ENCODE results near the gene SF3A2. TPM values are rescaled to one million over a fixed set of nuclear protein-coding genes. Genes with fewer than 3 reads are reported as not detected.
A peak's percentile ranks its signal among the peaks of the same experiment; 100 is the strongest.

The SF3A2 gene
- total and polyA plus RNA-seq, 2 donors (not counting 1 experiment from before 2014, with no cell fraction given), result 98.2 to 140 TPM

DNA sequence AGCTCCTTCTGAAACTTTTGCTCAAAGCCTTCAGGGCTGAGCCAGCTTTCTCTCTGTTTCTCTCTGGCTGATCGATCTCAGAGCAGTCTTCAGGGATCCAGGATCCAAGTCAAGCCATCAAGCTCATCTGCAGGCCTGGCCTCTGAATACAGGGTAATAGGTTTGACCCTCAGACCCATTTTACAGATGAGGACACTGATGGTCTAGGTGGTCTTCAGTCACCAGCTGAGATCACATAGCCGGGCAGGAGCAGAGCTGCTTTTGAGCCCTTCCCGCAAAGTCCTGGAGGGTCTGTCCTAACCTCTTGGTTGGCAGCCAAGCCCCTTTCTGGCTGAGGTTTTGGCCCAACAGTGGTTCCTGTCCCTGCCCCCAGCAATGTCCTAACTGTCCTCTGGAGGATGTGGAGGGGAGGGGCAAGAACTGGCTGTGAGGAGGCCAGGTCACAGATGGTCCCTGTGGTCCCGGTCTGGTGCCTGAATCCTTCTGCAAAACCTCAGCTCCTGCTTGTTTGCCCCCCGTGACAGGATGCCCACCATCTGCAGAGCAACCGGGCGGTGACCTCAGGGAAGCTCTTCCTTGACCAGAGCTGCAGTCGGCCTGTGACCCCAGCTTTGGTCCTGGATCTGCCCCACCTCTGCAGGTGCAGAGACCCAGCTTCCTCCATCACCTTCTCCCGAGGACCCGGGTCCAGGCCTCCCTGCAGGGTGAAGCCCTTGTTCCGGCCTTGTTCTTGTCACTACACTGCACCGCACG, 51.1 kb downstream of the SF3A2 start:
- Histone ChIP-seq H3K27ac (ENCODE audit: low read length in 2 of 2) (no peak overlapping the region), H3K79me2 (ENCODE audit: control insufficient read depth, insufficient read depth, low read length) (peaks cover 39% of the 10 kb centered on the region), H4K20me1 (ENCODE audit: control insufficient read depth, insufficient read depth, low read length, poor library complexity, severe bottlenecking) (peaks cover 20% of the 10 kb centered on the region), H3K27me3 (replicated peaks in 1 of 4; ENCODE audit: control extremely low read depth in 1 of 4, control insufficient read depth in 3 of 4, insufficient read depth in 4 of 4, low read length in 3 of 4) (no peaks in the 10 kb centered on the region), H3K9ac (ENCODE audit: low read length) (no peak overlapping the region), H3K4me3 (ENCODE audit: control extremely low read depth in 1 of 5, extremely low read depth in 1 of 5, insufficient read depth in 1 of 5, low read depth in 2 of 5, low read length in 4 of 5) (no peak overlapping the region), H3K4me2 (replicated peaks; ENCODE audit: low read depth, low read length, poor library complexity, severe bottlenecking) (peak overlapping the region; percentile 82), H2AFZ (ENCODE audit: insufficient read depth, low read depth, low read length, poor library complexity, severe bottlenecking) (no peak overlapping the region), H3K9me3 (ENCODE audit: control extremely low read depth in 1 of 3, control insufficient read depth in 2 of 3, insufficient read depth in 1 of 3, low read length in 2 of 3) (no peaks in the 10 kb centered on the region), H3K4me1 (ENCODE audit: control insufficient read depth in 2 of 2, insufficient read depth in 2 of 2, low read length in 2 of 2) (peaks cover 31 to 46% of the 10 kb centered on the region in 2 donors), H3K36me3 (replicated peaks in 1 of 2; ENCODE audit: control extremely low read depth in 1 of 2, control insufficient read depth in 1 of 2, extremely low read depth in 1 of 2, insufficient read depth in 2 of 2, low read length in 1 of 2) (peaks cover 0 to 4% of the 10 kb centered on the region in 2 experiments)
- DNase-seq (no peak), ATAC-seq (ENCODE audit: low read depth) (no peak)
- H3K27ac Mint-ChIP-seq, result peak overlapping the region; percentile 87
- POLR2A ChIA-PET, result interaction anchor here (0.6 to 3.4 kb wide), 14 partner anchors 10 to 934 kb away, joined by 3 to 65 read pairs (median 5); partner anchors contain the start of genes LSM7, MKNK2 and SPPL2B
- H3K9me3 Mint-ChIP-seq (ENCODE audit: insufficient read depth), result no peaks in the 10 kb centered on the region
- whole genome bisulfite sequencing (ENCODE audit: insufficient coverage), result 52% methylated on average over 13 of the region's 13 CpGs
- intact Hi-C loops (cut with micrococcal nuclease), result loop anchor here (2.0 to 5.0 kb wide), 2 partner anchors 13 to 35 kb away; no protein-coding TSS in a partner anchor
- CTCF ChIA-PET, result interaction anchor here (1.0 to 3.2 kb wide), 7 partner anchors 9 to 45 kb away, joined by 3 to 30 read pairs (median 8); no protein-coding TSS in a partner anchor
- H3K4me3 Mint-ChIP-seq, result peak overlapping the region; percentile 97
- peaks cover 41% of the 10 kb centered on the region for H3K4me1 Mint-ChIP-seq
- TF ChIP-seq EZH2 (IDR thresholded peaks at IDR 0.05; ENCODE audit: borderline replicate concordance, insufficient read depth, low read depth, low read length, poor library complexity, severe bottlenecking), result no peak
- TF ChIP-seq, protein P1, sequence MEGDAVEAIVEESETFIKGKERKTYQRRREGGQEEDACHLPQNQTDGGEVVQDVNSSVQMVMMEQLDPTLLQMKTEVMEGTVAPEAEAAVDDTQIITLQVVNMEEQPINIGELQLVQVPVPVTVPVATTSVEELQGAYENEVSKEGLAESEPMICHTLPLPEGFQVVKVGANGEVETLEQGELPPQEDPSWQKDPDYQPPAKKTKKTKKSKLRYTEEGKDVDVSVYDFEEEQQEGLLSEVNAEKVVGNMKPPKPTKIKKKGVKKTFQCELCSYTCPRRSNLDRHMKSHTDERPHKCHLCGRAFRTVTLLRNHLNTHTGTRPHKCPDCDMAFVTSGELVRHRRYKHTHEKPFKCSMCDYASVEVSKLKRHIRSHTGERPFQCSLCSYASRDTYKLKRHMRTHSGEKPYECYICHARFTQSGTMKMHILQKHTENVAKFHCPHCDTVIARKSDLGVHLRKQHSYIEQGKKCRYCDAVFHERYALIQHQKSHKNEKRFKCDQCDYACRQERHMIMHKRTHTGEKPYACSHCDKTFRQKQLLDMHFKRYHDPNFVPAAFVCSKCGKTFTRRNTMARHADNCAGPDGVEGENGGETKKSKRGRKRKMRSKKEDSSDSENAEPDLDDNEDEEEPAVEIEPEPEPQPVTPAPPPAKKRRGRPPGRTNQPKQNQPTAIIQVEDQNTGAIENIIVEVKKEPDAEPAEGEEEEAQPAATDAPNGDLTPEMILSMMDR (IDR thresholded peaks at IDR 0.05), result no peak
- H3K27me3 Mint-ChIP-seq, result no peaks in the 10 kb centered on the region
